UCSD-AML1 (cell line): ENCODE results near the gene OR2F1.

Source experiments
- DNase-seq: peaks from one replicate; lab custom pipeline; 2025; ENCODE audit not compliant: unreplicated experiment; lab: John Stamatoyannopoulos, UW

OR2F1 gene

GRCh38 chr7:143953421-143953820 is 1.2 kb upstream of the OR2F1 start:
- no peak for DNase-seq

- DNase-seq = no peak
Measured at GRCh38 chr7:143954135-143954534, 509 bp upstream of the OR2F1 start.

GRCh38 chr7:143958781-143959180 is 4.1 kb downstream of the OR2F1 start:
- DNase-seq = no peak

- no peak for DNase-seq
Measured at GRCh38 chr7:143960813-143961610, 6.4 kb downstream of the OR2F1 start.

GRCh38 chr7:143965280-143965679 is 10.6 kb downstream of the OR2F1 start:
- no peak for DNase-seq

GRCh38 chr7:143967398-143967797 is 12.8 kb downstream of the OR2F1 start:
- DNase-seq = no peak

- DNase-seq = no peak
Measured at GRCh38 chr7:143973870-143974416, 19.3 kb downstream of the OR2F1 start.

GRCh38 chr7:143974459-143974858 is 19.8 kb downstream of the OR2F1 start:
- DNase-seq = no peak

- no peak for DNase-seq
Measured at GRCh38 chr7:143975617-143976016, 21.0 kb downstream of the OR2F1 start.

GRCh38 chr7:143978585-143978984 is 23.9 kb downstream of the OR2F1 start:
- DNase-seq = no peak

GRCh38 chr7:143979359-143979758 is 24.7 kb downstream of the OR2F1 start:
- no peak for DNase-seq

GRCh38 chr7:143979998-143980397 is 25.4 kb downstream of the OR2F1 start:
- DNase-seq = no peak

GRCh38 chr7:143980746-143981510 is 26.3 kb downstream of the OR2F1 start:
- DNase-seq = no peak

- DNase-seq = no peak
Measured at GRCh38 chr7:143983960-143984359, 29.3 kb downstream of the OR2F1 start.

GRCh38 chr7:143987513-143987912 is 32.9 kb downstream of the OR2F1 start:
- no peak for DNase-seq

- no peak for DNase-seq
Measured at GRCh38 chr7:143988976-143989745, 34.5 kb downstream of the OR2F1 start.

GRCh38 chr7:143992670-143993069 is 38.0 kb downstream of the OR2F1 start:
- DNase-seq = no peak

- DNase-seq = no peak
Measured at GRCh38 chr7:143993924-143994323, 39.3 kb downstream of the OR2F1 start.

GRCh38 chr7:144000020-144000419 is 45.4 kb downstream of the OR2F1 start, which contains the start of gene OR6B1:
TSS of gene OR6B1 (plus strand) at chr7:144000320. CDS start at chr7:144003997, 3,677 bp downstream.
- DNase-seq = no peak

- DNase-seq = no peak
Measured at GRCh38 chr7:144001543-144001942, 46.9 kb downstream of the OR2F1 start.

- no peak for DNase-seq
Measured at GRCh38 chr7:144004703-144005102, 50.1 kb downstream of the OR2F1 start.
